Stimulated activated CD4-positive, alpha-beta T cell treated with anti-CD3 and anti-CD28 coated beads, Interleukin-2, amount 100 ng/mL, for 4 hours (primary cell): ENCODE measurements around the gene CALU.

Source experiments
- DNase-seq: peaks from one replicate; pipeline ENCODE4 v3.0.0-alpha.2; 2020; ENCODE audit warnings: low read depth

CALU gene

GRCh38 chr7:128752251-128752650 lies 13.1 kb downstream of the CALU start:
- DNase-seq, result no peak

- DNase-seq, result no peak
Measured at GRCh38 chr7:128755075-128755818, 16.1 kb downstream of the CALU start.

GRCh38 chr7:128755819-128756476 lies 16.8 kb downstream of the CALU start:
- DNase-seq, result no peak

DNA sequence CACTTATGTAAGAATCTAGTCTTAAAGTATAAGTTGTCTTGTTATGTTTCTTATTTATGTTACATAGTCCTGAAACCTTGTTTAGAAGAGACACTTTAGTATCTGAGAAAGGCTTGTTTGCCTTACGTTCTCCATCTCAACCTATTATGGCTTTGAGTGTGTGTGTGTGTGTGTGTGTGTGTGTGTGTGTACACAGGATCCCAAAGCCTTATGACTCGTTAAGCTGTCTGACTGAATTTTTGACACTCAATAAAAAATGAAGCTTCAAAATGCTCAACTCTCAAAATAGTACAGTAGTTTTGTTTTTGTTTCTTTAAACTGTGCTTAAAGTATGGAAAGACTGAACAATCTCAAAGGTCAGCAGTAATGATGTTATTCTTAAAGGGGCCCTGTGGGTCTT lies 18.0 kb downstream of the CALU start:
- no peak for DNase-seq

DNA sequence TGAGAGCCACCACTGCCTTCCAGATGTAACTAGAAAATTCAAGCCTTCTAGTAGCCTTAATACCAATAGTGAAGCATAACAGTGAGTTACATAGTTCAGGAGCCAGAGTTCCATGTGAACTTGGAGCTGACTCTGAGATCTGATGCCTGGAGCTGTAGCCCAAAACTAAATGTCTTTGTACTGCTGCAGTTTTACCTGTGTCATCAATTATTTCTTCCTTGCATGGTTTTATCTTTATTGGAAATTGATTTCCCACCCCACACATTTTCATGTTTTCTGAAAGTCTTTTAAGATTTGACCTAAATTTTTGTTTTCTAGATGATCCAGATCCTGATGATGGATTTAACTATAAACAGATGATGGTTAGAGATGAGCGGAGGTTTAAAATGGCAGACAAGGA lies 19.4 kb downstream of the CALU start:
- DNase-seq, result no peak

DNA sequence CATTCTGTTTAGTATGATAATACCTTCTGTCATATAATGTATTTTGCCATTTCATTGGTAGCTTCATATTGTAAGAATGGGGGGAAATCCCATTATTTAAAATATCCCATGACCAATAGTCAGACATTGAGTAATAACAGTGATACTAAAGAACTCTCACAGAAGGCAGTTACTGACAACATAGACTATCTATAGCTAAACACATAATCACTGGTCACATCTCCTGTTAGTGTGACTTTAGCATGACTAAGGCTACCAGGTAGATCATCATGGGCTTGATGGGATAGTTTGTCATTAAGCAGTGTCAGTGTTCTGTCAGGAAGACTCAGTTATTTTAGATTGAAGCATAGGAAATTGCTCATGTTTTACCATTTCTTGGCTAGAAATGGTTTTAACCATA lies 20.1 kb downstream of the CALU start:
- no peak for DNase-seq

- DNase-seq, result no peak
Measured at GRCh38 chr7:128763541-128763940, 24.4 kb downstream of the CALU start.

GRCh38 chr7:128767475-128768110 lies 28.4 kb downstream of the CALU start:
- no peak for DNase-seq

GRCh38 chr7:128770233-128770632 lies 31.1 kb downstream of the CALU start:
- DNase-seq, result no peak

- no peak for DNase-seq
Measured at GRCh38 chr7:128773604-128774003, 34.4 kb downstream of the CALU start.

- DNase-seq, result no peak
Measured at GRCh38 chr7:128774029-128774689, 35.0 kb downstream of the CALU start.

- no peak for DNase-seq
Measured at GRCh38 chr7:128774921-128775320, 35.8 kb downstream of the CALU start.

DNA sequence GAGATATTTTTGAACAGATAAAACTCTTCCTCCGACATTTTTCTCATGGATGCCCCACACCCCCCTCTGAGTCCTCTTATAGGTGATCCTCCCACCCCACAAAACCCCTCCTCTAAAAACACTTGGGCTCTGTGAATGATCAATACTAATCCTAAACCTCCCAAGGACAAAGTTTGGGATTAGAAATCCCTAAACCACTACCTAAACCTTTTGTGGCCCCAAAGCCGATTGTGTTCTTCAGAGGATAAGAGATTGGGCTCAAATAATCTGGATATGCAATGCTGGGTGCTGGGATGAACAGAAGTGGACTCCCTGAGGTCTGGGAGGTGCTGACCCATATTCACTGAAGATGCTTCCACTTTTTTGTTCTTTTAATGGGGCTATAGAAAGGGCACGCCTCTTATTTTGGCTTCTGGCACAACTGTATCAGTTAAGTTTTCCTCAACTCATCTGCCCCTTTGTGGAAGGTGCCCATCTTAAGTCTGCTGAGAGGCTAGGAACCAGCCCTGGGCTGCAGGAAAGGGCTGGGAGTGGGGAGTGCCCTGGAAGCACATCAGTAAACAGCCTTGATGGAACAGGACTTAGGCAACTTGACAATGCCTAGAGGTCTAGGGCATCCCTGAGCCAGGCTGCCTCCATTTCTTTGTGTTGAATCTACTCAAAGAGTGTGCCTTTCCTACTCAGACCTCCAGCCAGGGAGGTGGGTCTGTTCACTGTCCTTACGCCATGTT lies 36.8 kb downstream of the CALU start, which contains the start of gene OPN1SW:
Gene OPN1SW, minus strand, starts transcription at position 51 of the 731 bp plus-strand sequence. Its CDS starts 13 bp downstream, at position 38.
- no peak for DNase-seq

DNA sequence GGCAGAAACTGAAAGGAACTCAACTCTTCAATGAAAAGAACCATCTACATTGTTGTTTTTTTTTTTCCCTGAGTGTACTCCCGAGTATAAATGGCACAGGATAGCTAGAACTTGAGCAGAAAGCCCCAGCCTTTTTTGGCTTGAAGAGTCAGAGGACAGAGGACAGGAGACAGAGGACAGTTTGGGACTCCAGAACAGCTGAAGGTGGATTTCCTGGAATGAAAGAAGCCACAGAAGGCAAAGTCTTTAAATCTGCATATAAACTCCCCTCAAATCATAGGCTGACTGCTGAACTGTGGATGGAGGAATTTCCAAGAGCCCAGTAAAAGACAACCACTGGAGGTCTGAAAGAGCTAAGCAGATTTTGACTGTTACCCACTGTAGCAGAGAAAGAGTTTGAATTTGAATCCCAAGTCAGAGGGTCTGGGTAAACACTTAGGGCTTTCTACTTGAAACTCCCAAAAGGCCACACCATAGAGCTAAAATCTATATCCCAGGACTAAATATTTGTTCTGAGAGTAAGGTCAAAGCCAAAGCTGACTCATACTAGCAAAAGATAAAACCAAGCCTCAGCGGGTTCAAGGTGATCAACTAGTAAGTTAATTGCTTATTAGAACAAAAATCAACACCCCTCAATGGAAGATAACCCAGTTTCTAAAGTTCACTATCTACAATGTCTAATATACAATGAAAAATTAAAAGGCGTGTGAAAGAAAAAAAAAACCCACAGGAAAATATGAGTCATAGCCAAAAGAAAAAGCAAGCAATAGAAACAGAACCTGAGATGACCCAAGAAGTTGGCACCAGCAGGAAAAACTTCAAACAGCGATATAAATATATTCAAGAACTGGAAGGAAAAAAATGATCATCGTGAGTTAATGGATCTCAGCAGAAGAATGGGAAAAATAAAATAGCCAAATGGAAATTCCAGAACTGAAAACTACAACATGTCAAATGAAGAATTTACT lies 38.3 kb downstream of the CALU start:
- DNase-seq, result no peak

DNA sequence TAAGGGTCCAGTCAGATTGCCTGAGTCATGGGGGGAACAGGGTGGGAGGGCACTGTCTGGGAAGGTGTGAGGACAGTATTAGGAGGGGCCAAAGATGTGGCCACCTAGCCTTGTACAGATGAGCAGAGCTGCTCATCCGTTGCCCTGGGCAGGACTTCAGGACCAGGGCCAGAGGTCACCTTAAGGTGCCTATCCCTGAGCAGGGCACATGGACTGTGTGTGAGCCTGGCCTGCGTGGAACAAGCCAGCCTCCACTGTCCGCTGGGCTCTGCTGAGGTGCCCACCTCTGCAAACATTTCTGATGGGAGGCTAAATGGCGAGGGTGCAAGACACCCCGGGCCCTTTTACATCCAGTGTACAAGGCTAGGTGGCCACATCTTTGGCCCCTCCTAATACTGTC lies 39.8 kb downstream of the CALU start:
- no peak for DNase-seq

GRCh38 chr7:128781126-128781525 lies 42.0 kb downstream of the CALU start:
- no peak for DNase-seq

DNA sequence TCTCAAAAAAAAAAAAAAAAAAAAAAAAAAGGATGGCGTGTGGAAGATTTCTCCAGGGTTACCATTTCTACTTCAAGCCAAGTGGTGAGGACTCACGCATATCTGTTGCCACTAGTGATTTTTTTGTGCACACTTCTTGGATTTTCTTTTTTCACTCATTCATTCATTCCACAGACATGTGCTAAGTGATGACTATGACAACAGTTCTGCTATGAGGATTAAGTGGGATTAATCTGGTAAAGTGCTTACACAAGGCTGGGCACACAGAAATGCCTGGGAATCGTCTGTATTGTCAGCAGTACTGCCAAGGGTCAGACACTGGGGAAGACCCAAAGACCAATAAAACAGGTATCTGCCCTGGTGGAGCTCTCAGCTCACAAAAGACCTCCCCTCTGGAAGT lies 42.7 kb downstream of the CALU start:
- DNase-seq, result no peak

DNA sequence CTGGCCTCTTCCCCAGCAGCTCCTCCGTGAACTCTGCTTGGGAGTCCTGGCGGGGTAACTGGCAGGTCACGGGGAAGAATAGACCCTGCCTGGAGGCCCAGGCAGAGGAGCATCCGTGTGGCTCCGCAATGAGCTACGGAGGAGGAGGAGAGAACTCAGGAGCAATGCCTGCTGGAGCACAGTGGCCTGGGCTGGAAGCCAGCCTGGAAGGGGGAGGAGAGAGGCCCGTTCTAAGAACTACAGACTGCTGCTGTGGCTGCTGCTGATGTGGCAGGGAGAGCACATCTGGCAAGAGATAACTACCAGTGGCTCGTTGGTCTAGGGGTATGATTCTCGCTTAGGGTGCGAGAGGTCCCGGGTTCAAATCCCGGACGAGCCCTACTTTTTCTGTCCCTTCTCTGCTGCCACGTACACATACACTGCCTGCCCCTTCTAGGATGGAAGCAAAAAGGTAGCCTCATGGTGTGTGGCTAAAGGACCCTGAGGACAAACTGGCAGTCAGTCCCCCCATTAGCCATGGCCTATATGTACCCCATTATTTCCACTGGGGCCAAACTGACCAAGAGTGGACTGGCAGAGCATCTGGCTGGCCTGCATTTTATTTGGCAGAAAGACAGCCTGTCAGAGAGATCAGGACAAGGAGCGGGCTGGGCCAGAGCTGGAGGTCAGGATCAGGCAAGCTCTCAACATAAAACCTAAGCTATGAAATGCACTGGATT lies 44.1 kb downstream of the CALU start:
- no peak for DNase-seq

DNA sequence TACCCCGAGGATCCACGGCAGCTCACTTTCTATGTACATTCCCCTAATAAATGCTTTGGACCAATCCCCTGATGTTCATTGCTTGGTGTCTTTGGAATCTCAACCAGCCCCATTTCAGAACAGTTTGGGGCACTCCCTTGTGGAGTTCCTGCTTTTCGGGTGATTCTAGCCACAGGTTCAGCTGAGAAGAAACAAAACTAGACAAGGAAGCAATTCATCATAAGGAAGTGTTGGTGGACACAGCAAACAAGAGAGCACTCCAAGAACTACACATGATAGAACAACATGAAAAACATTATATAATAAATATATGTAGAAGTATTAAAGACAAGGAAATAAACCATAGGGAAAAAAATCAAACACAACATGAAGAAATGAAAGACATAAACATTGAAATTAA lies 46.6 kb downstream of the CALU start:
- DNase-seq, result no peak
